Suprapubic skin (tissue), 4 donors: ENCODE measurements around the gene MGAT4C. TPM values are rescaled to one million over a fixed set of nuclear protein-coding genes. Genes with fewer than 3 reads are reported as not detected.

ENCODE experiments used
- DNase-seq, 2 donors: peaks; one replicate each; pipeline ENCODE4 v3.0.0-alpha.2; 2019; ENCODE audit warnings: low spot score in 2 of 2
- H3K27ac ChIP-seq: fragments of 200-600 bp; sonication (generic); one replicate; pipeline ENCODE4 v1.5.1; 2019
- H3K27me3 ChIP-seq: fragments of 200-600 bp; sonication (generic); one replicate; pipeline ENCODE4 v1.5.1; 2019
- H3K36me3 ChIP-seq: fragments of 200-600 bp; sonication (generic); one replicate; pipeline ENCODE4 v1.5.1; 2019
- H3K4me1 ChIP-seq: fragments of 200-600 bp; sonication (generic); one replicate; pipeline ENCODE4 v1.5.1; 2019
- H3K4me3 ChIP-seq: fragments of 200-600 bp; sonication (generic); one replicate; pipeline ENCODE4 v1.5.1; 2019; ENCODE audit warnings: mild to moderate bottlenecking
- H3K9me3 ChIP-seq: fragments of 200-600 bp; sonication (generic); one replicate; pipeline ENCODE4 v1.5.1; 2019
- CTCF ChIP-seq, 2 donors: fragments of 200-600 bp in 1 of 2; fragments of 450-650 bp in 1 of 2; sonication (generic) in 1 of 2; IDR thresholded peaks; one replicate each; pipeline ENCODE4 v1.5.1; 2016 to 2019; ENCODE audit warnings: antibody characterized with exemption in 2 of 2, mild to moderate bottlenecking in 1 of 2, moderate library complexity in 1 of 2
- EP300 ChIP-seq: sonication (generic); formaldehyde crosslinking; IDR thresholded peaks from one replicate; pipeline ENCODE4 v1.6.1; 2017; ENCODE audit warnings: antibody characterized with exemption
- POLR2A ChIP-seq, 2 donors: fragments of 450-650 bp; IDR thresholded peaks; one replicate each; pipeline ENCODE4 v1.6.1; 2017; ENCODE audit warnings: antibody characterized with exemption in 2 of 2, mild to moderate bottlenecking in 2 of 2, moderate library complexity in 2 of 2
- POLR2AphosphoS5 ChIP-seq, 3 donors: sonication (generic); formaldehyde crosslinking; IDR thresholded peaks; one replicate each; pipeline ENCODE4 v1.6.1; 2017; ENCODE audit warnings: antibody characterized with exemption in 3 of 3
- WGBS: methylation state at CpG from one replicate; pipeline ENCODE4 v1.1.5; 2018; 5-methylcytosine and 5-hydroxymethylcytosine counted together
- total RNA-seq, 4 donors: library from RNA; depleted of rRNA; stranded (reverse); fragments of >200 nt; gene quantifications; one replicate each; pipeline ENCODE4 v1.1.0, GENCODE V29; 2016

Gene MGAT4C
- total RNA-seq, 4 donors from 2014 or later = under 0.01 to 0.55 (median 0.26) TPM; not detected in 1

GRCh38 chr12:86249276-86249675 lies 6.9 kb downstream of the MGAT4C start:
- Histone ChIP-seq H3K27ac (no peak overlapping the region), H3K9me3 (no peaks in the 10 kb centered on the region), H3K36me3 (no peaks in the 10 kb centered on the region), H3K4me3 (no peak overlapping the region), H3K4me1 (no peaks in the 10 kb centered on the region), H3K27me3 (no peaks in the 10 kb centered on the region)
- 86% methylated on average over 1 of the region's 1 CpG for WGBS
- DNase-seq = no peak
- no peak for TF ChIP-seq POLR2A (IDR thresholded peaks at IDR 0.05)

GRCh38 chr12:86247871-86248270 lies 8.3 kb downstream of the MGAT4C start:
- Histone ChIP-seq H3K27me3 (no peaks in the 10 kb centered on the region), H3K27ac (no peak overlapping the region)
- no peak for DNase-seq

GRCh38 chr12:86241600-86241999 lies 14.6 kb downstream of the MGAT4C start:
- Histone ChIP-seq H3K27me3 (no peaks in the 10 kb centered on the region), H3K27ac (no peak overlapping the region), H3K4me3 (no peak overlapping the region), H3K9me3 (no peaks in the 10 kb centered on the region), H3K36me3 (no peaks in the 10 kb centered on the region), H3K4me1 (no peaks in the 10 kb centered on the region)
- TF ChIP-seq POLR2AphosphoS5 (IDR thresholded peaks at IDR 0.05) (no peak), CTCF (IDR thresholded peaks at IDR 0.05) (no peak), POLR2A (IDR thresholded peaks at IDR 0.05) (no peak), EP300 (no peak)
- DNase-seq = no peak
- WGBS = 80% methylated on average over 2 of the region's 2 CpGs

More at GRCh38 chr12:86247871-86248270, 8.3 kb downstream of the MGAT4C start:
- no peak for TF ChIP-seq POLR2A (IDR thresholded peaks at IDR 0.05)
- TF ChIP-seq CTCF (IDR thresholded peaks at IDR 0.05) = no peak
- no peak for TF ChIP-seq EP300
- Histone ChIP-seq H3K4me3 (no peak overlapping the region), H3K36me3 (no peaks in the 10 kb centered on the region), H3K9me3 (no peaks in the 10 kb centered on the region), H3K4me1 (no peaks in the 10 kb centered on the region)

GRCh38 chr12:86234316-86234855 lies 21.8 kb downstream of the MGAT4C start:
- Histone ChIP-seq H3K4me3 (no peak overlapping the region), H3K9me3 (no peaks in the 10 kb centered on the region), H3K27me3 (no peaks in the 10 kb centered on the region), H3K4me1 (no peaks in the 10 kb centered on the region), H3K36me3 (no peaks in the 10 kb centered on the region), H3K27ac (no peak overlapping the region)
- WGBS = 78% methylated on average over 2 of the region's 2 CpGs
- DNase-seq = no peak
- no peak for TF ChIP-seq POLR2AphosphoS5 (IDR thresholded peaks at IDR 0.05)
- no peak for TF ChIP-seq CTCF (IDR thresholded peaks at IDR 0.05)
- no peak for TF ChIP-seq POLR2A (IDR thresholded peaks at IDR 0.05)
- TF ChIP-seq EP300 = no peak

- H3K27ac ChIP-seq = no peak overlapping the region
- no peak overlapping the region for H3K4me3 ChIP-seq
- no peaks in the 10 kb centered on the region for H3K27me3 ChIP-seq
- H3K36me3 ChIP-seq = no peaks in the 10 kb centered on the region
- 47% methylated on average over 2 of the region's 2 CpGs for WGBS
- H3K4me1 ChIP-seq = no peaks in the 10 kb centered on the region
- H3K9me3 ChIP-seq = no peaks in the 10 kb centered on the region
- TF ChIP-seq POLR2AphosphoS5 (IDR thresholded peaks at IDR 0.05) (no peak), CTCF (IDR thresholded peaks at IDR 0.05) (no peak), POLR2A (IDR thresholded peaks at IDR 0.05) (no peak), EP300 (no peak)
- no peak for DNase-seq
Observed at GRCh38 chr12:86233126-86233525, 23.1 kb downstream of the MGAT4C start.
